Measurements from ENCODE around the gene SPATC1L. TPM values are rescaled to one million over a fixed set of nuclear protein-coding genes. Genes with fewer than 3 reads are reported as not detected.
"Not testable (repeated sequence)": the region's sequence is repeated elsewhere in the genome, so short reads cannot be mapped to it uniquely, and the experiment has no call there.

SPATC1L gene
- total and polyA plus RNA-seq, 4 experiments from 2014 or later = 6.0 to 6.9 (median 6.6) TPM

DNA sequence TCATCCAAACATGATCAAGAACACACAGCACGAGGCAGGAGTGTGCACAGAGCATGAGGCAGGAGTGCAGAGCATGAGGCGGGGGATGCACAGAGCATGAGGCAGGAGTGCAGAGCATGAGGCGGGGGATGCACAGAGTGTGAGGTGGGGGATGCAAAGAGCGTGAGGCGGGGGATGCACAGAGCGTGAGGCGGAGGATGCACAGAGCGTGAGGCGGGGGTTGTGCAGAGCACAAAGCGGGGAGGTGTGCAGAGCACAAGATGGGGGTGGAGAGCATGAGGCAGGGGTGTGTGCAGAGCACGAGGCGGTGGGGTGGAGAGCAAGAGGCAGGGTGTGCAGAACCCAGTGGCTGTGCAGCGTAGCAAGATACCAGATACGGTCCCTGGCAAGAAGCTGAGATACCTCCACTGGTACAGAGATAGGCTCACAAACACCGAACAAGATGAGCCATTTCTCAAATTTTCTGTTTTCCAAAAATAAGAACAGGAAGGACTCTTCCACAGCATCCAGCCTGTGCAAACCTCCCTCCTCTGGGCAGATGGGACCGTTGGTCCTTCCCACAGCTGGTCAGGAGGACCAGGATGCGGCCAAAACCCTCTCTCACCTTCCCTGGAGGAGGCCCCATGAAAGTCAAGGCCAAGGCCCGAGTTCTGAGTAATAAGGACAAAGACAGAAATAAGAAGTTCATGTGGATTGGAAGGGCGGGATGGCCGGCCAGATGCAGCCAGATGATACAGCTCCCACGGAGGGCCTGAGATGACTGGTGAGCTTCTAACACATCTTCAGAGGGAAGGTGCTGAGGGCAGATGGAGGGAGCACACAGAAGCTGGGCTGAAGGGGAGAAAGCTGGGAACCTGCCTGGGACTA is 12.0 kb downstream of the SPATC1L start:
- H3K27ac Mint-ChIP-seq = peak overlapping the region in 1 of 7 donors; percentile 43

GRCh38 chr21:46171585-46171984 is 12.7 kb downstream of the SPATC1L start:
- intact Hi-C loops (cut with micrococcal nuclease) = no loop called here
- peaks cover 4 to 7% (median 5%) of the 10 kb centered on the region in 4 donors for H3K4me1 Mint-ChIP-seq
- no peak overlapping the region for H3K4me3 Mint-ChIP-seq
- Histone ChIP-seq H3K4me1 (ENCODE audit: insufficient read depth, low read length) (peaks cover 4% of the 10 kb centered on the region), H3K4me3 (ENCODE audit: low read length in 2 of 2) (no peak overlapping the region), H3K9me3 (ENCODE audit: control insufficient read depth in 1 of 2, low read length in 2 of 2) (no peaks in the 10 kb centered on the region), H3K27me3 (ENCODE audit: insufficient read depth, low read length) (no peaks in the 10 kb centered on the region), H3K27ac (ENCODE audit: low read depth, low read length) (no peak overlapping the region), H3K36me3 (ENCODE audit: insufficient read depth, low read length) (no peaks in the 10 kb centered on the region)
- peaks cover 4 to 8% of the 10 kb centered on the region in 2 donors for H3K27me3 Mint-ChIP-seq
- DNase-seq = no peak
- H3K27ac Mint-ChIP-seq = no peak overlapping the region
- peaks cover 2 to 8% of the 10 kb centered on the region in 2 donors for H3K36me3 Mint-ChIP-seq
- peaks cover 2 to 32% (median 24%) of the 10 kb centered on the region in 8 donors for H3K9me3 Mint-ChIP-seq
- ChIA-PET POLR2A (ENCODE audit: partially characterized antibody) (no interaction called here), CTCF (ENCODE audit: partially characterized antibody) (interaction anchor here (1.1 kb wide), 1 partner anchor 28 kb away, joined by 3 read pairs; no protein-coding TSS in a partner anchor)

More for the DNA sequence above, 12.0 kb downstream of the SPATC1L start:
- Mint-ChIP-seq H3K27me3 (peaks cover 4 to 8% of the 10 kb centered on the region in 2 donors), H3K4me3 (no peak overlapping the region), H3K36me3 (peaks cover 2 to 8% of the 10 kb centered on the region in 2 donors), H3K9me3 (peaks cover 4 to 33% (median 24%) of the 10 kb centered on the region in 8 donors), H3K4me1 (peaks cover 4 to 7% (median 5%) of the 10 kb centered on the region in 4 donors)
- DNase-seq = no peak
- Histone ChIP-seq H3K27me3 (ENCODE audit: insufficient read depth, low read length) (no peaks in the 10 kb centered on the region), H3K36me3 (ENCODE audit: insufficient read depth, low read length) (no peaks in the 10 kb centered on the region), H3K4me3 (ENCODE audit: low read length in 2 of 2) (no peak overlapping the region), H3K27ac (ENCODE audit: low read depth, low read length) (no peak overlapping the region), H3K9me3 (ENCODE audit: control insufficient read depth in 1 of 2, low read length in 2 of 2) (no peaks in the 10 kb centered on the region), H3K4me1 (ENCODE audit: insufficient read depth, low read length) (peaks cover 4% of the 10 kb centered on the region)
- CTCF ChIA-PET (ENCODE audit: partially characterized antibody) = interaction anchor here (1.2 kb wide), 1 partner anchor 29 kb away, joined by 5 read pairs; no protein-coding TSS in a partner anchor
- POLR2A ChIA-PET (ENCODE audit: partially characterized antibody) = no interaction called here
- intact Hi-C loops (cut with micrococcal nuclease) = no loop called here

DNA sequence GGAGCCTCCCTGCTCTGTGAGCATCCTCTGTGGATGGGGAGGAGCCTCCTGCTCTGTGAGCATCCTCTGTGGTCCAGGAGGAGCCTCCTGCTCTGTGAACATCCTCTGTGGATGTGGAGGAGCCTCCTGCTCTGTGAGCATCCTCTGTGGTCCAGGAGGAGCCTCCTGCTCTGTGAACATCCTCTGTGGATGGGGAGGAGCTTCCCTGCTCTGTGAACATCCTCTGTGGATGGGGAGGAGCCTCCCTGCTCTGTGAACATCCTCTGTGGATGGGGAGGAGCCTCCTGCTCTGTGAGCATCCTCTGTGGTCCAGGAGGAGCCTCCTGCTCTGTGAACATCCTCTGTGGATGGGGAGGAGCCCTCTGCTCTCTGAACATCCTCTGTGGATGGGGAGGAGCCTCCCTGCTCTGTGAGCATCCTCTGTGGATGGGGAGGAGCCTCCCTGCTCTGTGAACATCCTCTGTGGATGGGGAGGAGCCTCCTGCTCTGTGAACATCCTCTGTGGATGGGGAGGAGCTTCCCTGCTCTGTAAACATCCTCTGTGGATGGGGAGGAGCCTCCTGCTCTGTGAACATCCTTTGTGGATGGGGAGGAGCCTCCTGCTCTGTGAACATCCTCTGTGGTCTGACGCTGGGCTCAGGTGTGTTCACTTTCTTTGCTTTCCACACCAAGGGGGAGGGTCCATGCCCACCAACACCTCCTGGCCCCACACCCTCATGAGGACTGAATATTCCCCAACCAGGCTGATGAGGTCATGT is 13.6 kb downstream of the SPATC1L start:
- H3K27ac ChIP-seq (ENCODE audit: low read depth, low read length); POLR2A ChIA-PET (ENCODE audit: partially characterized antibody); H3K36me3 ChIP-seq (ENCODE audit: insufficient read depth, low read length); H3K4me1 Mint-ChIP-seq; H3K27me3 Mint-ChIP-seq; intact Hi-C loops (cut with micrococcal nuclease); H3K36me3 Mint-ChIP-seq; H3K9me3 ChIP-seq (ENCODE audit: control insufficient read depth in 1 of 2, low read length in 2 of 2); H3K4me3 ChIP-seq (ENCODE audit: low read length in 2 of 2); H3K4me1 ChIP-seq (ENCODE audit: insufficient read depth, low read length); H3K4me3 Mint-ChIP-seq; H3K27me3 ChIP-seq (ENCODE audit: insufficient read depth, low read length): not testable (repeated sequence)
- H3K9me3 Mint-ChIP-seq = peaks cover 2 to 23% (median 19%) of the 10 kb centered on the region in 8 donors
- peak; percentile 37 to 52 (median 44) for DNase-seq
- CTCF ChIA-PET (ENCODE audit: partially characterized antibody) = interaction anchor here (1.1 kb wide), 1 partner anchor 27 kb away, joined by 3 read pairs; no protein-coding TSS in a partner anchor
- peak overlapping the region in 6 of 7 donors; percentile 10 to 87 (median 64) for H3K27ac Mint-ChIP-seq

GRCh38 chr21:46168659-46169386 is 15.4 kb downstream of the SPATC1L start:
- no peaks in the 10 kb centered on the region for H3K27me3 ChIP-seq (ENCODE audit: insufficient read depth, low read length)
- Mint-ChIP-seq H3K4me3 (no peak overlapping the region), H3K27ac (peak overlapping the region in 1 of 7 donors; percentile 47), H3K4me1 (peaks cover 4 to 7% (median 5%) of the 10 kb centered on the region in 4 donors), H3K9me3 (peaks cover 0 to 8% (median 4%) of the 10 kb centered on the region in 8 donors), H3K27me3 (peaks cover 0 to 2% of the 10 kb centered on the region in 2 donors), H3K36me3 (peaks cover 0 to 2% of the 10 kb centered on the region in 2 donors)
- H3K27ac ChIP-seq (ENCODE audit: low read depth, low read length) = no peak overlapping the region
- DNase-seq = no peak
- ChIA-PET CTCF (ENCODE audit: partially characterized antibody) (no interaction called here), POLR2A (ENCODE audit: partially characterized antibody) (interaction anchor here (1.4 kb wide), 1 partner anchor 25 kb away, joined by 3 read pairs; no protein-coding TSS in a partner anchor)
- H3K36me3 ChIP-seq (ENCODE audit: insufficient read depth, low read length) = no peaks in the 10 kb centered on the region
- intact Hi-C loops (cut with micrococcal nuclease) = no loop called here
- no peak overlapping the region for H3K4me3 ChIP-seq (ENCODE audit: low read length in 2 of 2)
- peaks cover 4% of the 10 kb centered on the region for H3K4me1 ChIP-seq (ENCODE audit: insufficient read depth, low read length)
- H3K9me3 ChIP-seq (ENCODE audit: control insufficient read depth in 1 of 2, low read length in 2 of 2) = no peaks in the 10 kb centered on the region

- CTCF ChIA-PET (ENCODE audit: partially characterized antibody) = no interaction called here
- DNase-seq = peak in 1 of 5 donors; percentile 29
- intact Hi-C loops (cut with micrococcal nuclease) = no loop called here
Measured at GRCh38 chr21:46168238-46168637, 16.0 kb downstream of the SPATC1L start.

DNA sequence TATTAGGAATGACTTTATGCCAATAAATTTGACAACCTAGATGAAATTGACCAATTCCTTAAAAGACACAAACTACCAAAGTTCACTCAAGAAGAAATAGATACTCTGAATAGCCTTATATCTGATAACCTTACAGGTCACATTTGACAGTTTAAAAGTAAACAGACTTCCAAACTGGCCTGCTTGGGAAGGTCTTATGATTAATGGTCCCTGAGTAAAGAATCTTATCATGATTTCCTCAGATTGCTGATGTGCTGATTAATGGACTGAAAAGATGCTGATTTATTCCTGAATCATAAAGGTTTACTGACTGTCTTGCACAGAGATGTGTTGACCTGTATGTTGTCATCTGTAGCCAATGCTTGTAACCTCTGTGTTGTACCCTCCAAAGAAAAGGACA is 19.2 kb downstream of the SPATC1L start:
- H3K4me3 Mint-ChIP-seq = no peak overlapping the region
- ChIA-PET POLR2A (ENCODE audit: partially characterized antibody) (no interaction called here), CTCF (ENCODE audit: partially characterized antibody) (no interaction called here)
- H3K9me3 ChIP-seq (ENCODE audit: control insufficient read depth in 1 of 2, low read length in 2 of 2) = no peaks in the 10 kb centered on the region
- H3K9me3 Mint-ChIP-seq = no peaks in the 10 kb centered on the region
- H3K27me3 ChIP-seq (ENCODE audit: insufficient read depth, low read length) = no peaks in the 10 kb centered on the region
- no peak overlapping the region for H3K4me3 ChIP-seq (ENCODE audit: low read length in 2 of 2)
- no peak overlapping the region for H3K27ac ChIP-seq (ENCODE audit: low read depth, low read length)
- no peak for DNase-seq
- no peaks in the 10 kb centered on the region for H3K4me1 ChIP-seq (ENCODE audit: insufficient read depth, low read length)
- H3K4me1 Mint-ChIP-seq = peaks cover 0 to 2% (median 0%) of the 10 kb centered on the region in 4 donors
- H3K27ac Mint-ChIP-seq = no peak overlapping the region
- H3K36me3 Mint-ChIP-seq = no peaks in the 10 kb centered on the region
- H3K27me3 Mint-ChIP-seq = peaks cover 0 to 8% of the 10 kb centered on the region in 2 donors
- intact Hi-C loops (cut with micrococcal nuclease) = no loop called here
- no peaks in the 10 kb centered on the region for H3K36me3 ChIP-seq (ENCODE audit: insufficient read depth, low read length)

More at GRCh38 chr21:46168238-46168637, 16.0 kb downstream of the SPATC1L start:
- no peak overlapping the region for H3K4me3 Mint-ChIP-seq
- H3K4me1 Mint-ChIP-seq = peaks cover 4 to 7% (median 5%) of the 10 kb centered on the region in 4 donors
- Histone ChIP-seq H3K36me3 (ENCODE audit: insufficient read depth, low read length) (no peaks in the 10 kb centered on the region), H3K4me1 (ENCODE audit: insufficient read depth, low read length) (peaks cover 4% of the 10 kb centered on the region), H3K27me3 (ENCODE audit: insufficient read depth, low read length) (no peaks in the 10 kb centered on the region), H3K9me3 (ENCODE audit: control insufficient read depth in 1 of 2, low read length in 2 of 2) (no peaks in the 10 kb centered on the region), H3K4me3 (ENCODE audit: low read length in 2 of 2) (no peak overlapping the region), H3K27ac (ENCODE audit: low read depth, low read length) (no peak overlapping the region)
- H3K27me3 Mint-ChIP-seq = peaks cover 0 to 4% of the 10 kb centered on the region in 2 donors
- peaks cover 0 to 3% (median 0%) of the 10 kb centered on the region in 8 donors for H3K9me3 Mint-ChIP-seq
- POLR2A ChIA-PET (ENCODE audit: partially characterized antibody) = interaction anchor here (1.4 kb wide), 1 partner anchor 25 kb away, joined by 3 read pairs; no protein-coding TSS in a partner anchor
- no peaks in the 10 kb centered on the region for H3K36me3 Mint-ChIP-seq
- no peak overlapping the region for H3K27ac Mint-ChIP-seq
